PC-3 (cell line): ENCODE measurements around the gene EFCAB12. TPM values are rescaled to one million over a fixed set of nuclear protein-coding genes. Genes with fewer than 3 reads are reported as not detected.

Experiments
- ATAC-seq: fragments of 200-7000 bp; cut with Tn5 transposase; 2 replicates; pipeline ENCODE4 v1.9.1; 2020; ENCODE audit warnings: mild to moderate bottlenecking, moderate library complexity
- BruUV-seq: library from RNA; stranded (reverse); fragments of 400-500 nt; replicated peaks from 2 replicates; lab custom pipeline; 2021; lab: Mats Ljungman, UMichigan
- CTCF ChIA-PET: fragments of 300-600 bp; sonication (Branson Sonifier 250); formaldehyde crosslinking; loops from one replicate; lab custom pipeline; 2022; ENCODE audit warnings: antibody characterized with exemption; lab: Charles Lee
- POLR2A ChIA-PET: fragments of 300-600 bp; sonication (Branson Sonifier 250); formaldehyde crosslinking; loops from one replicate; lab custom pipeline; 2022; ENCODE audit warnings: antibody characterized with exemption; ENCODE audit not compliant: unreplicated experiment; lab: Charles Lee
- DNase-seq: peaks from one replicate; pipeline ENCODE4 v3.0.0-alpha.2; 2015
- H2AFZ ChIP-seq: fragments of 300-600 bp; sonication (generic); 2 replicates; pipeline ENCODE4 v1.6.0; 2016; ENCODE audit warnings: antibody characterized with exemption, low read length
- H3F3A ChIP-seq: fragments of 300-600 bp; sonication (generic); one replicate; pipeline ENCODE4 v1.6.0; 2017; ENCODE audit warnings: antibody characterized with exemption, low read length, control low read depth, mild to moderate bottlenecking; ENCODE audit not compliant: unreplicated experiment
- H3K27ac ChIP-seq: fragments of 300-600 bp; sonication (generic); 2 replicates; pipeline ENCODE4 v1.5.1; 2016; ENCODE audit warnings: mild to moderate bottlenecking, low read length
- H3K27me3 ChIP-seq: fragments of 300-600 bp; sonication (generic); 2 replicates; pipeline ENCODE4 v1.6.1; 2016; ENCODE audit warnings: low read length, mixed read lengths
- H3K36me3 ChIP-seq: fragments of 300-600 bp; sonication (generic); 2 replicates; pipeline ENCODE4 v1.6.1; 2016; ENCODE audit warnings: low read depth, mixed run types, low read length, mixed read lengths
- H3K4me1 ChIP-seq: fragments of 300-600 bp; sonication (generic); 2 replicates; pipeline ENCODE4 v1.5.1; 2016; ENCODE audit warnings: low read length; ENCODE audit not compliant: insufficient read depth
- H3K4me2 ChIP-seq: fragments of 300-600 bp; sonication (generic); 2 replicates; pipeline ENCODE4 v1.6.0; 2016; ENCODE audit warnings: low read length
- H3K4me3 ChIP-seq: fragments of 300-600 bp; sonication (generic); 2 replicates; pipeline ENCODE4 v1.5.1; 2016; ENCODE audit warnings: mild to moderate bottlenecking, low read length, mixed read lengths
- H3K79me2 ChIP-seq: fragments of 300-600 bp; sonication (generic); 2 replicates; pipeline ENCODE4 v1.6.1; 2017; ENCODE audit warnings: low read length, mixed read lengths
- H3K9ac ChIP-seq: fragments of 300-600 bp; sonication (generic); 2 replicates; pipeline ENCODE4 v1.6.0; 2016; ENCODE audit warnings: mild to moderate bottlenecking, low read length
- H3K9me2 ChIP-seq: fragments of 300-600 bp; sonication (generic); replicated peaks from 2 replicates; pipeline ENCODE4 v1.6.1; 2016; ENCODE audit warnings: mixed run types, low read length, mixed read lengths
- H3K9me3 ChIP-seq: fragments of 300-600 bp; sonication (generic); 2 replicates; pipeline ENCODE4 v1.6.1; 2016; ENCODE audit warnings: low read length, mixed read lengths
- H4K20me1 ChIP-seq: fragments of 300-600 bp; sonication (generic); 2 replicates; pipeline ENCODE4 v1.6.1; 2016; ENCODE audit warnings: low read length, mixed read lengths
- CTCF ChIP-seq: fragments of 300-600 bp; sonication (generic); conservative IDR thresholded peaks from 2 replicates; pipeline ENCODE4 v1.5.1; 2017; ENCODE audit warnings: antibody characterized with exemption, low read depth, mild to moderate bottlenecking, low read length
- EZH2 ChIP-seq: fragments of 300-600 bp; sonication (generic); IDR thresholded peaks from one replicate; pipeline ENCODE4 v1.6.1; 2017; ENCODE audit warnings: antibody characterized with exemption, mild to moderate bottlenecking, low read length; ENCODE audit not compliant: unreplicated experiment
- EZH2phosphoT487 ChIP-seq: fragments of 300-600 bp; sonication (generic); IDR thresholded peaks from 2 replicates; pipeline ENCODE4 v1.6.1; 2018; ENCODE audit warnings: mild to moderate bottlenecking, antibody characterized with exemption, low read length, borderline replicate concordance
- intact Hi-C: fragments of 100-400 bp; cut with micrococcal nuclease; formaldehyde crosslinking; loops from 2 replicates; pipeline ENCODE4 v1.9.0; 2023
- total RNA-seq: library from RNA; depleted of rRNA; stranded (reverse); fragments of >200 nt; gene quantifications from 2 replicates; pipeline ENCODE4 v1.2.3, GENCODE V29; 2014

Gene EFCAB12
- total RNA-seq, 1 experiment from 2014 or later: 0.04 TPM

GRCh38 chr3:129474984-129475804 is 46.8 kb upstream of the EFCAB12 start:
- Histone ChIP-seq H3K79me2 (no peaks in the 10 kb centered on the region), H2AFZ (no peak overlapping the region), H3K9ac (no peak overlapping the region), H4K20me1 (no peaks in the 10 kb centered on the region), H3K4me2 (no peak overlapping the region), H3K4me3 (no peak overlapping the region), H3K27me3 (no peaks in the 10 kb centered on the region), H3K4me1 (no peaks in the 10 kb centered on the region), H3F3A (no peaks in the 10 kb centered on the region), H3K9me3 (no peaks in the 10 kb centered on the region), H3K27ac (no peak overlapping the region), H3K36me3 (no peaks in the 10 kb centered on the region), H3K9me2 (no peaks in the 10 kb centered on the region)
- intact Hi-C loops: no loop called here
- BruUV-seq: no TSS peak
- ChIA-PET POLR2A (no interaction called here), CTCF (no interaction called here)
- TF ChIP-seq EZH2: no peak
- no peak for DNase-seq
- no peak for ATAC-seq

GRCh38 chr3:129473769-129474152 is 45.3 kb upstream of the EFCAB12 start:
- no peaks in the 10 kb centered on the region for H3K27me3 ChIP-seq
- ATAC-seq: no peak
- H3F3A ChIP-seq: no peaks in the 10 kb centered on the region
- H4K20me1 ChIP-seq: no peaks in the 10 kb centered on the region
- CTCF ChIA-PET: no interaction called here
- no peaks in the 10 kb centered on the region for H3K36me3 ChIP-seq
- H3K9ac ChIP-seq: no peak overlapping the region
- no TSS peak for BruUV-seq
- H3K4me1 ChIP-seq: no peaks in the 10 kb centered on the region
- TF ChIP-seq EZH2phosphoT487 (no peak), EZH2 (no peak), CTCF (no peak)
- DNase-seq: no peak
- no peak overlapping the region for H2AFZ ChIP-seq
- H3K79me2 ChIP-seq: no peaks in the 10 kb centered on the region
- intact Hi-C loops: no loop called here
- POLR2A ChIA-PET: no interaction called here
- H3K4me2 ChIP-seq: no peak overlapping the region
- no peaks in the 10 kb centered on the region for H3K9me3 ChIP-seq
- no peak overlapping the region for H3K4me3 ChIP-seq
- no peaks in the 10 kb centered on the region for H3K9me2 ChIP-seq
- H3K27ac ChIP-seq: no peak overlapping the region

GRCh38 chr3:129473067-129473768 is 44.8 kb upstream of the EFCAB12 start:
- no peak for DNase-seq
- no peak for TF ChIP-seq EZH2phosphoT487
- TF ChIP-seq EZH2: no peak
- no peak for TF ChIP-seq CTCF
- H4K20me1 ChIP-seq: no peaks in the 10 kb centered on the region
- H2AFZ ChIP-seq: no peak overlapping the region
- no peaks in the 10 kb centered on the region for H3K79me2 ChIP-seq
- no peak overlapping the region for H3K9ac ChIP-seq
- no peaks in the 10 kb centered on the region for H3K36me3 ChIP-seq
- H3K9me3 ChIP-seq: no peaks in the 10 kb centered on the region
- H3K9me2 ChIP-seq: no peaks in the 10 kb centered on the region
- intact Hi-C loops: no loop called here
- no peaks in the 10 kb centered on the region for H3K4me1 ChIP-seq
- CTCF ChIA-PET: no interaction called here
- BruUV-seq: no TSS peak
- H3K4me2 ChIP-seq: no peak overlapping the region
- H3K27me3 ChIP-seq: no peaks in the 10 kb centered on the region
- ATAC-seq: no peak
- no peak overlapping the region for H3K4me3 ChIP-seq
- H3F3A ChIP-seq: no peaks in the 10 kb centered on the region
- H3K27ac ChIP-seq: no peak overlapping the region
- POLR2A ChIA-PET: no interaction called here
